HG03175 (cell line): ENCODE results near the gene FAM9C.
"Not testable (repeated sequence)": the region's sequence is repeated elsewhere in the genome, so short reads cannot be mapped to it uniquely, and the experiment has no call there.

Source experiments
- ATAC-seq: cut with Tn5 transposase; IDR thresholded peaks from one replicate; pipeline ENCODE4 v1.9.1; 2021; ENCODE audit warnings: mild to moderate bottlenecking, moderate library complexity; ENCODE audit not compliant: unreplicated experiment

FAM9C gene

DNA sequence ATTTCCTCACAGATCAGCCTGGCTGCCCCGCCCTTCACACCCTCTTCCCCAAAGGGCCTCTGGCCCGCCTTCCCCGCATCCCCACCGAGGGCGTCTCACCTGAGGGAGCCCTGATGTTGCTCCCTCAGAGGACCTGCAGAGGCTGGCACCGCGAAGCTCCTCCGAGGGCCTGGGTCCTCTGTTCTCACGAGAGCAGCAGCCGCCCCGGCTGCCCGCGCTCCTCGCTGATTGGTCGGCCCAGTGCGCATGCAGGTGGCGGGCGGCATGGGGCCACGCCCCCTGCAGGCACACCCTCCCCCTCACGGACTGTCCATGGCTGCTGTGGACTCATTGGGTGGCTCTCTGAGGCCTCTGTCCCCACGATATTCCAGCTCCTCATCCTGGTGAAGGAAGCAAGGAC is at the start of gene FAM9C:
Gene FAM9C (minus strand): TSS at position 180 of the 400 bp plus-strand sequence. CDS start 831 bp downstream, outside the sequence.
- no peak for ATAC-seq

GRCh38 chrX:13093529-13094140 is 49.2 kb upstream of the FAM9C start:
- ATAC-seq = no peak

GRCh38 chrX:13092455-13092941 is 48.1 kb upstream of the FAM9C start:
- ATAC-seq = peak; percentile 72

DNA sequence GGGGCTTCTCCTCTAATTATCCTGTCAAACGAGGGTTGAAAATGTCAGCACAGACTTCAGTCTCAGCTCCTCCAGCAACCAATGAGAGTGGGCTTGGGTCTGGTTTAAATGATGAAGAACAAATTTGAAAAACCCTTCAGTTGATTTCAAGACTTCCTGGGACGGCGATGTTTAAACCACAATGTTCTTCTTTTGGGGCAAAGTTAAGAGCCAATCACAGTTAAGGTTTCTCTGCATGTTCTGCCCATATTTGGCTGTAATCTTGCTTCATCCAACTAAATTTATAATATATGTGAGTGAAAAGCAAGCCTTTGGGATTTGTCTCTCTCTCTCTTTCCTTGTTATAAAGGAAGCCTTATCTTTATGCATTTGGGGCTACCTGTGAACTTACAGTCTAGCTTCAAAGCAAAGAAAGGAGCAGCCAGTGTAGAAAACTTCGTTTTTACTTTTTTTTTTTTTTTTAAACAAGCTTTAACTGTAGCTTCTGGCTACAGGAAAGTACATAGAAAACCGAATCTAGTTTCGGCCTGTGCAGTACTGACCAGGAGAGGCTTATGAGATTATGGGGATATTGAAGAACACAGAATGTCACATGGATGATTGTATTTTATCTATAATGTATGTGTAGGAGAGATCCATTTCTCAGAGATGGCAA is 46.8 kb upstream of the FAM9C start:
- no peak for ATAC-seq

- no peak for ATAC-seq
These were observed 46.1 kb upstream of the FAM9C start for GRCh38 chrX:13090339-13091110.

DNA sequence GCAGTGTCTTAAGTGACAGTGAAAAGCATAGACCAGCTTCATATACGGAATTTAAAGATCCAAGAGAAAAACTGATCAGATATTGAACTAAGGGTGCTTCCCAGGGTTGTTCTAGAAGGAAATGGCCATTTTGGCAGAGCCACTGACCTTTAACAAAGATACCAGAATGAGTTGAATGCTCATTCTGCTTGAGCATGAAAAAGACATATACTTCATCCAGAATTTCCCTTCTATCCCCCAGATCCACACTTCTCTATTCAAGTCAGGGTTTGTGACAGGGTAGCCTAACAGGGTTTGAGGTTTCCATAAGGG is 45.6 kb upstream of the FAM9C start:
- ATAC-seq = no peak

DNA sequence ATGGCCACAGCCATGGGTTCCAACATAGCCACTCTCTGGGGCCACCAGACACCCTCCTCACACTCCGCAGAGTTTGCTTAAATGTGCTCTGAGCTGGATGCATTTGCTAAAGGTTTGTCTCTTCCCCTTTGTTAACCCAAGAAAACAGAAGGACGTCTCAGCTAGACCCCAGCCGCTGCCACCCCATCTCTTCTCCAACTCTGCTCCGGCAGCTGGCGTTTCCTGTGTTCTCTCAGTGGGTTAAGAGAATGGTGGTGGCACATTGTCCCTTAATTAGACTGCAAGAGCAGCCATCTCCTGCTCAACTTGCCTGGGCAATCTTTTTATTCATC is 43.7 kb upstream of the FAM9C start:
- ATAC-seq = no peak

DNA sequence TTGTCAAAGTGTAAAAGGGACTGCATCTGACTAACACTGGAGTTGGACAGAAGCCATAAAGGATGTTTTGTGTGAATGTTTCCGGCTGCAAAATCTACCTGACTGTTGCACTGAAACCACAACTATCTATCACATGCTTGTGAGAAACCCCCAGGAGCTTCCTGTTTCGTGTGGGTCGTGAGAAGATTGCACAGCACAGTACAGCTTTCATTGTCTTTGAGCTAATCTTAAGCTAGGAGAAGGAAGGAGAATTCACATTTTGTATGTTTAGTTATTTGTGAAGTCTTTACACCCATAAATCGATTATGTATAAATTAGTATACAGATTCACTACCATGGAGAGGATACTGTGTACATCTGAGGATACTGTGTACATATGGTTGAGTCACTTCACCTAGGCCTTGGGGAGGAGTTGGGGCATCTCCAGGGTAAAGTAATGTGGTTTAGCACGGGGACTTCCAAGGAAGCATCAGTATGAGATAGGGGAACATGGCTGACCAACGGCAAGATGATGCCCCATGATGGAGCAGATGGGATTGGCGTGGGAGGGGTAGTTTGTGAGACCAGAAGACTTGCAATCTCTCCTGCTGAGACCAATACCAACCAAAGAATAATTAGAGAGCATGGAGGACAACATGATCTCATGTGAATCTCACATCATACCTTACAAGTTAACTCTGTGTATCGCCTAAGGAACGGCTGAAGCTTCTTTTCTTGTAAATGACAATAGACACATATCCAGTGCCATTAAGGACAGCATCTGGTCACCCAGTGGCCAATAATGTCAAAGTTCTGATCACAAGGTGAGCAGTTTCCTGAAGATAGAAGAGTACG is 43.1 kb upstream of the FAM9C start:
- ATAC-seq = peak; percentile 64

- not testable (repeated sequence) for ATAC-seq
These were observed 42.4 kb upstream of the FAM9C start for GRCh38 chrX:13086793-13087321.

DNA sequence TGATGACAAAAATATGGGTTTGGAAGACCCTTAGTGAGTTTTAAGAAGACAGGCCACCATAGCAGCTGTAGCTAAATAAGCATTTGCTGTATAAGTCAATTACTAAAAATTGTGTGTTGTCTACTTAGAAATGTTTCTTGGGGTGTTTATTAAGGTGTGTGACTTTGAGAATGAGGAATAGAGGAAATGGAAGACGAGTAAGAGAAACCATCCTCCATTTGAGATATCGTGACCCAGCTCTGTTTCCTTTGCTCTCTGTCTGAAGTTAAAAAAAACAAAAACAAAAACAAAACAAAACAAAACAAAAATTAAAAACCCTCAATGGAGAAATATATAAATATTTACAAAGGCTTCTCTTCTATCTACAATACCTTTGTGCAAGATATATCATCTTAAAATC is 41.7 kb upstream of the FAM9C start:
- ATAC-seq = no peak

DNA sequence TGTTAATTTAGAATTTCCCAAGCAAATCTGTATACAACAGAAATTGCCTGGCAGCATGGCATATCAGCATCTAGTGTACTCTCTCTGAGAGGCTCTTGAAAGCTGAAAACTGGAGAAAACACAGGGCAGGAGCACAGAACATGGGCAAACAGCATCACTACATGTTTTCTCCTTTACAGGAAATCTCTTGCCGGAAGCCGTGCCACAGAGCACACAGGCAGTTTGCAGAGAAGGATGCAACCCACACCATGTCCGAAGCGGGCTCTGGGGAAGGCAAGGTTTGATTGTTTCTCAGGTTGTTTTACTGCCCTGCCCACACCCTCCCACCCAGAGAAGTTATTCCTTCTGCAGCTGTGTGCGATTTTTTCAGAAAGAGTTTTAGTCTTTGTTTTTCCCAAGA is 41.1 kb upstream of the FAM9C start:
- no peak for ATAC-seq

- ATAC-seq = no peak
These were observed 40.2 kb upstream of the FAM9C start for GRCh38 chrX:13084611-13085010.

DNA sequence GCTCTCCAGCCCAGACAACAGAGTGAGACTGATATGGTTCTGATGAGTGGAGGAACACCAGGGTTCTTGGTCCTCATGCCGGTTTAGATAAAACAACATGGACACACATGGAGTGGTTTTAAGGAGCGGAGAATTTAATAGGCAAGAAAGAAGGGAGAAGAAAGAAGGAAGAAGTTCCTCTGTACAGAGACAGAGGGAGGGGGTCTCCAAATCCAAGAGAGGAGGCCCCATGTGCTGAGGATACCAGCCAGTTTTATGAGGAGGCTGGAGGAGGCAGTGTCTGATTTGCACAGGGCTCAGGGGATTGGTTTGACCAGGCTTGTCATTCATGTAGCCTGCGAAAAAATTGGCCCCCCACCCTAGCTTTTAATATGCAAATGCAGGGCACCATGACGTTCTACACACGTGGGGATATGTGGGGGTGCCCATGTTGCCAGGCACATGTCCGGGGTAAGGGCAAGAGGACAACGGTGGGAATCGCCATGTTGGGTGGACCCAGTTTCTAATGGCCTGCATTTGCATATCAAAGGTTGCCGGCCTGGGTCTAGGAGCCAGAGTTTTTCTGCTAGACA is 39.4 kb upstream of the FAM9C start:
- not testable (repeated sequence) for ATAC-seq

DNA sequence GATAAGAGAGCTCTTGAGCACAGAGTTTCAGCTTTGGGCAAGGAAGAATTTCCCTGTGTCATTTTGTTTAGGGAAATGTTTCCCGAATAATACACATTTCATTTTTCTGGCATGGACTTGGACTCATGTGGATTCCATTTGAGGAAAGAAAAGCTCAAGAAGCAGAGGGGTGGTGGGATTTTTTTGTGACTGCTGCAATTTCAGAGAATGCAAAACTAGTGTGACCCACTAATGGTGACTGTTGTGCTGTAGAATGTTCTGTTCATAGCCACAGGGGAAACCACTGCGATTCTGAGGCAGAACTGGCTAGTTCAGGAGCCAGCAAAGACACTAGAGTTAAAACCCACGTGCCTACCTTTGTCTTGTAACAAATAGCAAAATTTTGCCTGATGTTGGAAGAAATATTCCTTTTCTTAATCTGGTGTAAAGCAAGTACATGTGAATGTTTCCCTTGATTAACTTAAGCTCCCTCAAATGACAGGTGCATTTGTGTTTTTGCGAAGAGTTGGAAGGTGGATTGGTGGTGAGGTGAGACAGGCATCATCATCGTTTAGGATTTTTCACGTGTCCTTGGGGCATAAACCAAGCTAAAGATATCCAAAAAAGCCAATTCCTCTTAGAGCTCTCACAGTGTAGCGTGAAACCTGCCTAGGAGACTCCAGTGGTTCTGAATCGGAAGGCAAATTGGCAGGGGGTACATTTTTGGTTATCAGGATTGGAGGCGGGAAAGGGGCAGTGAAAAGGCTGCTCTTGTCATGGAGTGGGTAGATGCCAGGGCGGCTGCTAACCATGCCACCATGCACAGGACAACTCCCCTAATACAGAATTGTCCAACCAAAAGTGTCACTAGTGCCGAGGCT is 38.0 kb upstream of the FAM9C start:
- ATAC-seq = no peak

DNA sequence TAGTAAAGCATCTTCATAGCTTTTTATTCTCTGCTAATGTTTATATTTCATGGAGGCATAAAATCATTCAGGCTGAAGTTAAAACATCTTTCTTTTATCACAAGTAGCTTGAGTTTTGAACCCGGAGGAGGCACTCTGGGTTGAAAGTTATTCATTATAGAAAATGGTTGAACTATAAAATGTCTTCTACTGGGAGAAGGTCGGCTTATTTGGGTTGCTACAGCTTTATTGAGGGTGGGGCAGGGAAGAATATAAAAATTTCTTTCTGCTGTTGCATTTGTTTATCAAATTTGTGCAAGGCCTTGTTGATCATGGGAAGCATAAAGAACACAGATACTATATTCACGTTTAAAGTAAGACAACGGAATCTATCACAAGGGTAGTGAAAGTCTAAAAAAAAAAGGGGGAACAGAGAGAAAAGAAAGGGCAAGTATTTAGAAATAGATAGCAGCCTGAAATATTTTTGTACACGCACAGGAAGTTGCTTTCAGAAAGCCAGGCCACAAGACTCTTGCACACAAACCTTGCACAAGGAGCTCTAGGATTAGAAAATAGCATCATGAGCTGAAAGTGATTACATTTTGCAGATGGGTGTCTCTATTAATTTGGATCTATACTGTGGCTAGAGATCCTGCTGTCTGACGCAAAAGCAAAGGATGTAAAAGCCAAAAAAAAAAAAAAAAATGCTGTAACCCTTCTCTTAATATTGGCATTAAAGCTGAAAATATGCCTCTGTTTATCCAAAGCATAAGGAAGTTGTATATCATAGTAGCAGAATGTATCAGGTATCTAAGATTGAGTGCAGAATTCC is 37.2 kb upstream of the FAM9C start:
- ATAC-seq = peak; percentile 39

- no peak for ATAC-seq
These were observed 35.8 kb upstream of the FAM9C start for GRCh38 chrX:13080128-13080795.

GRCh38 chrX:13078739-13079444 is 34.5 kb upstream of the FAM9C start:
- ATAC-seq = no peak

GRCh38 chrX:13077168-13077567 is 32.7 kb upstream of the FAM9C start:
- ATAC-seq = no peak
